GM21737 (cell line): Measurements from ENCODE around the gene DRC3.
"Not testable (repeated sequence)": the region's sequence is repeated elsewhere in the genome, so short reads cannot be mapped to it uniquely, and the experiment has no call there.

Experiments used
- ATAC-seq: cut with Tn5 transposase; IDR thresholded peaks from one replicate; pipeline ENCODE4 v1.9.1; 2021; ENCODE audit warnings: mild to moderate bottlenecking, moderate library complexity; ENCODE audit not compliant: unreplicated experiment

DRC3 gene

DNA sequence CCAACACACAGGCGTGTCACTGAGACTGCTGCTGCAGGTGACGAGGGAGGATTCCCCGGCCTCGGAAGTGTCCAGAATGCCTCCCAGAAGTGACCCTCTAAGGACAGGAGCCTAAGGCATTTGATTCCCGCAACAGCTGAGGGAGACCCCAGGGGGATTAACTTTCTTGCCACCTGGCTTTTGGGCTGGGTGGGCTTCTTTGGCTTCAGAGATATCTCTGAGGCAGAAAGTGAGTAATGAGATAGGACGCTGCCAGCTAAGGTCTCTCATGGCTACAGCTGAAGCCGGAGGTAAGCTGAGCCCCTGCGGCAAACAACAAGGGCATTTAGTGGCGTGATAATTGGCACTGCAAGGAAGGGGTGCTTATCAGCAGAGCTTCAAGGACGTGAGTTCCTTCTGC lies 17.0 kb downstream of the DRC3 start:
- no peak for ATAC-seq

- ATAC-seq: no peak
Observed at GRCh38 chr17:17990282-17990681, 17.6 kb downstream of the DRC3 start.

- no peak for ATAC-seq
Observed at GRCh38 chr17:17993366-17993765, 20.7 kb downstream of the DRC3 start.

DNA sequence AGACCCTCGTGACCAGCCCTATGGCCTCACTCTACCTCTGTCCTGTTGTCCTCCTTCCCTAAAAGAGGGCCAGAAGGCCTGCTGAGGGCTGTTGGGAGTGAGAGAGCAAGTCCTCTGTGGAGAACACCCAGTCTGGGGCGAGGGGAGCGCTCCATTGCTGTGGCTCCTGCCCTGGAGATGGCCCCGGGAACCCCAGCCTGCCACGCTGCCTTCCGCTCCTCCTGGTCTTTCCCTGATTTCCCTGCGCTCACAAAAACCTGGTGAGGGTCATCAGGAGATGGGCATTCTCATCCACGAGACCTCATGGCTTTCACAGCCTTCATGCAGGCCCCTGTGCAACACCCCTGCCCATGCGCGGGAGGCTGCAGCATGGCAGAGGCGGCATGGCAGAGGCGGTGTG lies 21.2 kb downstream of the DRC3 start:
- no peak for ATAC-seq

DNA sequence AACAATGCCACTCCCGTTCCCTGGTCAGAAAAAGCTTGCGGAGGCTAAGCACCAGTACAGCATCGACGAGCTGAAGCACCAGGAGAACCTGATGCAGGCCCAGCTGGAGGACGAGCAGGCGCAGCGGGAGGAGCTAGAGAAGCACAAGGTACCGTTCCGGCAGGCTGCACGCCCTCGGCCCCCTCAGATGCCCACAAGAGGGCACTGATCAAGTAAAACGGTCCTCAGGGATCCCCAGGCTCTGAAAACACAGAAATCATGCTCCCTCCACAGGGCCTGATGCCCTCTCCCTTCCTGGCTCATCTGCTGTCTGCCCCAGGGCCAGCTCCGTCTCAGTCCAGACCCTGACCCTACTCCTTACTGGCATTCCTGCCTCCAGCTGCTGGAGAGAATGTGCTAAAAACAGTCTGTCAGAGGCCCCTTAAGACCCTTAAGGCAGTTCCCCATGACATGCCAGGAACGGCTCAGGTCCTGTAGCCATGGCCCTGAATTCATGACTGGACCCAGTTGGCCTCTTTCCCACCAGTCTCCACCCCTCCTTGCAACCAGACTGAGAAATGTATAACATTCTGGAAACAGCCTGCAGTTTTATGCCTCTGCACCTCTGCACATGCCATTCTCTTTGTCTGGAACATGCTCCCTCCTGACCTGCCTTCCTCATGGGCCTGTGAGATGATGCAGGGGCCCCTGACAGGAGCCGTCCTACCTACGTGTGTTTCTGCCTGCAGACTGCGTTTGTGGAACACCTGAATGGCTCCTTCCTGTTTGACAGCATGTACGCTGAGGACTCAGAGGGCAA lies 21.8 kb downstream of the DRC3 start:
- no peak for ATAC-seq

GRCh38 chr17:17995887-17996286 lies 23.2 kb downstream of the DRC3 start:
- ATAC-seq: not testable (repeated sequence)

- no peak for ATAC-seq
Observed at GRCh38 chr17:17998934-17999333, 26.3 kb downstream of the DRC3 start.

DNA sequence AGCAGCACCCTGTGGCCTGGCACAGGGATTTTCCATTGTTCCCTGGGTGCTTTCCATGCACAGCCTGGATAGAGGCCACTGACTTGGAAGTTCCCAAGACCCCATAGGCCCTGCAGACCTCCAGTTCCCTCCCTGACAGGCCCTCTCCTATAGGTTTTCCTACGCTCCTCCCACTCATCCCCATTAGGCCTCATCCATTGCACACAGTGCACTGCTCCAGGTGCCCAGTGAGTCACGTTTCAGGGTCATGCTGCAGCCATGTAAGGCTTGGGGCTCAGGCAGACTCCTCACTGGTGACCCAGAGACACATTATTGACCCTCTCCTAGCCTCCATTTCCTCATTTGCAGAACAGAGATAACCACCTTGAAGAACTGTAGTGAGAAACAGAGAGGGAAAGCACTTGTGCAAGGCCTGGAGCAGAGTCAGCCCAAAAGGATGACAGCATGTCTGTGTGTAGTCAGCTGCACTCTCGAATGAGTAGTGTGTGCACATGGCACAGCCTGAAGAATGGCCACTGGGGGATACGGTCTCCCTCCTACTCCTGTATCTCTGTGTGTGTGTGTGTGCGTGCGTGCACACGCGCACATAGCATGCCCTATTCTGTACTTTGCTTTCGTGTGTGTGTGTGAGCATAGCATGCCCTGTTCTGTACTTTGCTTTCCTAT lies 26.8 kb downstream of the DRC3 start:
- no peak for ATAC-seq

GRCh38 chr17:18000030-18000408 lies 27.4 kb downstream of the DRC3 start:
- ATAC-seq: no peak

DNA sequence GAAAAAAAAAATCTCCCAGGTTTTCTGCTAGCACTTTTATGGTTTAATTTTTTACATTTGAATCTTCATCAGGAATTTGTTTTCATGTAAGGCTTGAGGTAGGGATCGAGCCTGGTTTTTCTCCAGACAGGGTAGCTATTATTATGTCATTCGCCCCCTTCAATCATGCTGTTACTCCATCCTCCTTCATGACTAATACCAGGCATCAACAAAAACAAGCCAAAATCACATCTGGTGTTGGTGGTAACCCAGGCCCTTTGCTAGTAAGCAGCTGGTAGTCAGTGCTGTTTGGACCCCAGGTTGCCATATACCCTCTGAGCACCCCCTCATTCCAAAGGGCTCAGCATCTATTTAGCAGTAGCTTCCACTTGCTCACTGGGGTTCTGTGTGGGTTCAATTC lies 29.5 kb downstream of the DRC3 start:
- no peak for ATAC-seq

GRCh38 chr17:18004345-18004744 lies 31.7 kb downstream of the DRC3 start:
- no peak for ATAC-seq

DNA sequence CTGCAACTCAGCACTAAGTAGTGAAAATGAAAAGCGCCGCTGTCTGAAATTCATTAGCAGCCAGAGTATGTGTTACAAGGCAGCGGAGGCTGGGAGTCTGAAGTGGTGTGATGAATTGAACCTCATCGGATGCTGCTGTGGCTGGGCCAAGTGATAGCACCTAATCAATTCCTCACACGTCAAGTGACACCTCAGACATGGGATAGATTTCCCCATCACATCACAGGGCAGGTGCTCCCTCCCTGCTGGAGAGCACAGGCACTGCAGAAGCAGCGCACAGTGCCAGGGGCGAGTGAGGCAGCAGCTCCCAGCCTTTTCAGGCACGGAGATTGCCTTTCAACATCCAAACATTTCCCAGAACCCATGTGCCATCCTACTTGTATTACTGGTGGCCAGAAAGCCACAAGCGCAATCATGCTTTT lies 32.2 kb downstream of the DRC3 start:
- ATAC-seq: no peak

- ATAC-seq: no peak
Observed at GRCh38 chr17:18005496-18005895, 32.8 kb downstream of the DRC3 start.

DNA sequence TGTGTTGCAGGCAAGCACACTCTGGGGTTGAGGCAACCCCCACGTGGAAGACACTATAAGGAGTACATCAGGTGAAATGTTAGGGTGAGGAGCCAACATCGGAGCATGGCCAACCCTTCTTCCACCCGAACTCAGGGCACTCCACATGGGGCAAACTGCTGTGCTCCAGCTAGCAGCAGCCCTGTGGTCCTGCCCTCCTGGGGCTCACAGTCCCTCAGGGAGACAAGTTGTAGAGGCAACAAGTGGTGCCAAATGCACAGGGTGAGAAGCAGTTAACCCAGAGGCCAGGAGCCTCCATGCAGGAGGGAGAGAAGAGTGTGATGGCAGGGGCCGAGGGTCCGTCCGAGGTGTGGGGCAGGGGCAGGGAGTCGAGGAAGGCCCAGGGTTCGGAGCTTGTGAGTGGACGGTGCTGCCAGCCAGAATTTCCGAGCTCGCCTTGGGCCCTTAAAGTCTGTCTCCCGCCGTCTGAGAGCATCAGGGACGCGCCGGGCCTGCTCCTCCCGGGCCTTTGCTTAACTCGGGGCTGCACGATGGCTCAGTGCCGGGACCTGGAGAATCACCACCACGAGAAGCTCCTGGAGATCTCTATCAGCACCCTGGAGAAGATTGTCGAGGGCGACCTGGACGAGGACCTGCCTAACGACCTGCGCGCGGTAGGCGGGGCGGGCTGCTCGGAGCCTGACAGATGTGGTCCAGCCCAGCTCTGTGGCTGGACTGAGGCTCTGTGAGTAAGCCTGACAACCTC lies 34.0 kb downstream of the DRC3 start:
- no peak for ATAC-seq

GRCh38 chr17:18008496-18009268 lies 36.0 kb downstream of the DRC3 start:
- no peak for ATAC-seq

DNA sequence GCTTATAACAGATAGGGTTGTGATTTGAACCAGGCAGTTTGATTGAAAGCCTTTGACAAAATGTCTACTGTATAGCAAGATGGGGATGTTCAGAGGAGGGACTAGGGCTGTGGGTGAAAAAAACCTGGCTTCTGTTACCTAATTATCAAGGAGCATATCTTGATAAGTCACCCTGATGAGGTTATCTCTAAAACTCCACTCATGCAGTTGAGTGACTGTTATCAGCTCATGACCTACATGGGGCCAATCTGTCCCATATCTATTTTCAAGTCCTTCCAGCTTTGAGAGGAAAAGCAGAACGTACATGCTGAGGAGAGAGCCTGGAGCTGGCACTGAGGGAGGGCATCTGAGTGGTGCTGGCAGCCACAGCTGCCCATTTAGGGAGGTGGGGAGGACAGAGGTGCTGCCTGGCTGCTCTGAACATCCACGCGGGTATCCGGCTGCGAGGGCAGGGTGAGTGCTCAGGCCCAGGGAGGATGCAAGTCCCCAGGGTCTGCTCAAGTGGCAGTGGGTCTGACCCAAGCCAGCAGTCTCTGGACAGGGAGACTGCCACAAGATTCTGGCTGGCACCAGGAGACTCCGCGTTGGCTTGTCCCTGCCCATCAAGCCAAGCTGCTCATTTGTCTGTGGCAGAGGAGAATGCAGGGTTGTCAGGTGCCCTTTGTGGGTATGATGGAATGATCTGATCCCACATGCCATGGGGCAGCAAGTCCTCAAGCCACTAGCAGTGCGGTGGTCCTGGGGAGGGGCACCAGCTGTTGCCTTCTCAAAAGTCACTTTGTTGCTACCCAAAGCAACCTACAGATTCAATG lies 37.2 kb downstream of the DRC3 start:
- no peak for ATAC-seq

DNA sequence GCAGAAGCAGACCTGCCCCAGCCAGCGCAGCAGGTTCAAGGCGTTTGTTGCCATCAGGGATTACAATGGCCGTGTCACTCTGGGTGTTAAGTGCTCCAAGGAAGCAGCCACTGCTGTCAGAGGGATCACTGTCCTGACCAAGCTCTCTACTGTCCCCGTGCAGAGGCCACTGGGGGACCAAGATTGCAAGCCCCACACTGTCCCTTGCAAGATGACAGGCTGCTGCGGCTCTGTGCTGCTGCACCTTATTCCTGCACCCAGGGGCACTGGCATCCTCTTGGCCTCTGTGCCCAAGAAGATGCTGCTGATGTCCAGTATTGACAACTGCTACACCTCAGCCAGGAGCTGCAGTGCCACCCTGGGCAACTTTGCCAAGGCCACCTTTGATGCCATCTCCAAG lies 38.6 kb downstream of the DRC3 start:
- no peak for ATAC-seq

GRCh38 chr17:18014006-18014405 lies 41.3 kb downstream of the DRC3 start:
- ATAC-seq: no peak

DNA sequence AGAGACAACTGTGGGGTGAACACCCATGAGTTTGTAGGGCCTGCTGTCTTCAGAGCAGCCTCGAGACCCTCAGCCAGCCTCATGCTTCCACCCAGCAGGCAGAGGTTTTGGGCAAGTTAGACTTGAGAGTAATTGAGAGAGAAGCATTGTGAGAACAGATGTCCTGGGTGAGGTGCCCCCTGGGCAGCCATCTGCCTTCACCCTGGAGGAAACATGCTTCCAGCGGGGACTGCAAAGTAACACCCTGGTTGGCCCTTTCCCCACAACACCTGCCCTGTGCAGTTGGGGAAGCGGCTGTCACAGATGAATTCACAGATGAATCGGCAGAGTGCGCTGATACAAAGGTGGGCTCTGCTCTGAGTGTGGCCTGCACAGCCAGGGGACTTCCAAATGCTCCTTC lies 42.9 kb downstream of the DRC3 start:
- ATAC-seq: no peak

DNA sequence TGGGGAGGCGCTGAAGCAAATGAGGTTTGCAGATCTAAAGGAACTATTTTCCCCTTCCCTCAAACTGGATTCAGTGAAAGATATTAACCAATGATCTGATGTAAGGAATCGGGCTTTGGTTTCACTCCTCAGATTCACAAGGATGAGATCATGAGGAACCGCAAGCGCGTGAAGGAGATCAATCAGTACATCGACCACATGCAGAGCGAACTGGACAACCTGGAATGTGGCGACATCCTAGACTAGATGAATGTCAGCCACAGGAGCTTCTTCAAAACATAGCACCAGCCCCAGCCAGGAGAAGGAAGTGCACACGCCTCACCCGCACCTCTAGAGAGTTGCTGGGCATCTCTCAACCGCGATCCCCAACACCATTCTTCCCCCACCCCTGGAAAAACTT lies 43.8 kb downstream of the DRC3 start:
- ATAC-seq: no peak
